WERI-Rb-1 (cell line): ENCODE measurements around the gene SLC47A1.
A peak's percentile ranks its signal among the peaks of the same experiment; 100 is the strongest.

Source experiments
- DNase-seq: peaks from one replicate; pipeline ENCODE4 v3.0.0-alpha.2; 2020
- H3K27ac ChIP-seq: fragments of 250-450 bp; sonication (Bioruptor Pico); 2 replicates; pipeline ENCODE4 v1.5.1; 2020; ENCODE audit warnings: mild to moderate bottlenecking, moderate library complexity
- H3K27me3 ChIP-seq: fragments of 250-450 bp; sonication (Bioruptor Pico); 2 replicates; pipeline ENCODE4 v1.5.1; 2021; ENCODE audit warnings: mild to moderate bottlenecking, low read depth, moderate library complexity; ENCODE audit not compliant: insufficient read depth, severe bottlenecking
- H3K36me3 ChIP-seq: fragments of 250-450 bp; sonication (Bioruptor Pico); 2 replicates; pipeline ENCODE4 v1.5.1; 2020; ENCODE audit warnings: mild to moderate bottlenecking, moderate library complexity
- H3K4me3 ChIP-seq: 2 replicates; pipeline ENCODE4 v1.5.1; 2011; ENCODE audit warnings: low read depth, mild to moderate bottlenecking, control low read depth, low read length
- H3K9me3 ChIP-seq: fragments of 250-450 bp; sonication (Bioruptor Pico); 2 replicates; pipeline ENCODE4 v1.5.1; 2021; ENCODE audit warnings: mild to moderate bottlenecking, moderate library complexity; ENCODE audit not compliant: severe bottlenecking
- CTCF ChIP-seq: IDR thresholded peaks from 2 replicates; pipeline ENCODE4 v1.5.1; 2011; ENCODE audit warnings: low read depth, mild to moderate bottlenecking, control low read depth, inconsistent platforms, low read length

Gene SLC47A1, protein sequence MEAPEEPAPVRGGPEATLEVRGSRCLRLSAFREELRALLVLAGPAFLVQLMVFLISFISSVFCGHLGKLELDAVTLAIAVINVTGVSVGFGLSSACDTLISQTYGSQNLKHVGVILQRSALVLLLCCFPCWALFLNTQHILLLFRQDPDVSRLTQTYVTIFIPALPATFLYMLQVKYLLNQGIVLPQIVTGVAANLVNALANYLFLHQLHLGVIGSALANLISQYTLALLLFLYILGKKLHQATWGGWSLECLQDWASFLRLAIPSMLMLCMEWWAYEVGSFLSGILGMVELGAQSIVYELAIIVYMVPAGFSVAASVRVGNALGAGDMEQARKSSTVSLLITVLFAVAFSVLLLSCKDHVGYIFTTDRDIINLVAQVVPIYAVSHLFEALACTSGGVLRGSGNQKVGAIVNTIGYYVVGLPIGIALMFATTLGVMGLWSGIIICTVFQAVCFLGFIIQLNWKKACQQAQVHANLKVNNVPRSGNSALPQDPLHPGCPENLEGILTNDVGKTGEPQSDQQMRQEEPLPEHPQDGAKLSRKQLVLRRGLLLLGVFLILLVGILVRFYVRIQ

GRCh38 chr17:19533718-19534561 lies at the start of gene SLC47A1:
SLC47A1 (plus strand) TSS chr17:19533854; CDS start chr17:19533940, 86 bp downstream.
- Histone ChIP-seq H3K27me3 (no peaks in the 10 kb centered on the region), H3K36me3 (no peaks in the 10 kb centered on the region), H3K4me3 (peak within 1 kb of the TSS; percentile 60), H3K9me3 (no peaks in the 10 kb centered on the region), H3K27ac (no peak within 1 kb of the TSS)
- peak; percentile 25 for DNase-seq
- TF ChIP-seq CTCF: no peak

DNA sequence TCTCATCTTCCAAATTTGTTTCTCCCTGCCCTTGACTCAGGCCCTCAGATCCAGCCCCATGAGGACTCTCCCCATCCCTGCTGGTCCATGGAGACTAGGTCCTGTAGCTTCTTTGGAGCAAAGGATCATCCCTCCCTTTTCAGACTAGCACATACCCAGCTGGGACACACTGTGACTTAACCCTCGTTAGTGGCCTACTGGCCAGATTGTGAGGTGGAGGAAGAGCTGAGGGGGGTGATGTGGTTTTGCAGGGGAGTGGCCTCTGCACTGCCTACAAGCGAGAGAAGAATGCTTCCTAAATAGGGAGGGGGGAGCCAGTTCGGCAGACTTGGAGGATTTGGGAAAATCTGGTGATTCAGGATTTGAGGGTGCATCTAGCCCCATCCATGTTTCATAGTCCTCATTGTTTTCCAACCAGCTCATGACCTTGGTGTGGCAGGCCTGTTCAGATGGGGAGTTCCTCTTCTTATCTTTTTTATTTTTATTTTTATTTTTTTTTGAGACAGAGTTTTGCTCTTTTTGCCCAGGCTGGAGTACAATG lies 47.8 kb upstream of the SLC47A1 start:
- no peak for TF ChIP-seq CTCF
- DNase-seq: no peak
- Histone ChIP-seq H3K27me3 (no peaks in the 10 kb centered on the region), H3K4me3 (no peak overlapping the region), H3K27ac (no peak overlapping the region), H3K36me3 (no peaks in the 10 kb centered on the region), H3K9me3 (no peaks in the 10 kb centered on the region)

GRCh38 chr17:19486351-19487023 lies 47.2 kb upstream of the SLC47A1 start:
- H3K9me3 ChIP-seq: no peaks in the 10 kb centered on the region
- no peaks in the 10 kb centered on the region for H3K36me3 ChIP-seq
- DNase-seq: no peak
- H3K27me3 ChIP-seq: no peaks in the 10 kb centered on the region
- H3K27ac ChIP-seq: no peak overlapping the region
- TF ChIP-seq CTCF: no peak
- no peak overlapping the region for H3K4me3 ChIP-seq

DNA sequence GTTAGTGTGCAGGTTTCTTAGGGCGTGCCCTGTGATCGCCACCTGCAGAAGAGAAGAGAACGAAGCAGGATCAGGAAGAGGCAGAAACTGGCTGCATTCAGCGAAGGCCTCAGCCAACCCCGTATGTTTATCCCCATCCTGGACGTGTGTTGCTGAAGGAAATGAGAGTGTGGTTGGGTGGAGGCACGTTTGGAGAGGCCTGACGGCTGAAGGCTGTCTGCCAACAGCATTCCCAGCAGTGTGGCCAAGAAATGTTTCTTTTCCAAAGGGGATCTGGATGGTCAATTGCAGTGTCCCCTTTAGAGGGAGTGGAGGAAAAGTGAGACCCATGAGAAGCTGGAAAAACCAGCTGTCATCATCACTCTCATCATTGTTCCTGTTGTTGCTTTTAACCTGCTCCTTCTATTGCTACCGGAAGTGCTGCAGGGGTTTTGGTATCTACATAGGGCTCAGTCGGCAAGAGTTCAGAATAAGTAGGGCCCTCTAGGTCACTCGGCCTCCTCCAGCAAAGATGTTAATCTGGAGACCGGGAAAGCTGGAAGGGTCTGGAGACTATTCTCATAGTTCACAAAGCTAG lies 46.5 kb upstream of the SLC47A1 start:
- DNase-seq: no peak
- Histone ChIP-seq H3K36me3 (no peaks in the 10 kb centered on the region), H3K27ac (no peak overlapping the region), H3K4me3 (no peak overlapping the region), H3K9me3 (no peaks in the 10 kb centered on the region), H3K27me3 (no peaks in the 10 kb centered on the region)
- TF ChIP-seq CTCF: no peak

DNA sequence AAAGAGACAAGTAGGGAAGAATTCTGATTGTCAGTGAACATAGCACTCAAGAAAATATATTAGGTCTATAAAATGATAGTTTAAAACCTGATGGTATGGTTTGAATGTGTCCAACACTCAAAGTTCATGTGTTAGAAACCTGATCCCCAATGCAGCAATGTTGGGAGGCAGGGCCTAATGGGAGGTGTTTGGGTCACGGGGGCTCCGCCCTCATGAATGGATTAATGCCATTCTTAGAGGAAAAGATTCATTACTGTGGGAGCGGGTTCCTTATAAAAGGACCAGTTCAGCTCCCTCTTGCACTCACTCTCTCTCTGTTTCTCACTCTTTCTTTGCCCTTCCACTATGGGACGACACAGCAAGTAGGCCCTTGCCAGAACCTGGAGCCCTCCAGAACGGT lies 41.5 kb upstream of the SLC47A1 start:
- Histone ChIP-seq H3K36me3 (no peaks in the 10 kb centered on the region), H3K27ac (peak overlapping the region; percentile 79), H3K9me3 (no peaks in the 10 kb centered on the region), H3K4me3 (no peak overlapping the region), H3K27me3 (no peaks in the 10 kb centered on the region)
- peak; percentile 25 for DNase-seq
- no peak for TF ChIP-seq CTCF
